ENCODE results near the gene ZSCAN20. TPM values are rescaled to one million over a fixed set of nuclear protein-coding genes. Genes with fewer than 3 reads are reported as not detected.
A peak's percentile ranks its signal among the peaks of the same experiment; 100 is the strongest.

The ZSCAN20 gene
- 1 to 10 TPM; 3.7 to 5.7 (median 4.7) TPM for total RNA-seq

DNA sequence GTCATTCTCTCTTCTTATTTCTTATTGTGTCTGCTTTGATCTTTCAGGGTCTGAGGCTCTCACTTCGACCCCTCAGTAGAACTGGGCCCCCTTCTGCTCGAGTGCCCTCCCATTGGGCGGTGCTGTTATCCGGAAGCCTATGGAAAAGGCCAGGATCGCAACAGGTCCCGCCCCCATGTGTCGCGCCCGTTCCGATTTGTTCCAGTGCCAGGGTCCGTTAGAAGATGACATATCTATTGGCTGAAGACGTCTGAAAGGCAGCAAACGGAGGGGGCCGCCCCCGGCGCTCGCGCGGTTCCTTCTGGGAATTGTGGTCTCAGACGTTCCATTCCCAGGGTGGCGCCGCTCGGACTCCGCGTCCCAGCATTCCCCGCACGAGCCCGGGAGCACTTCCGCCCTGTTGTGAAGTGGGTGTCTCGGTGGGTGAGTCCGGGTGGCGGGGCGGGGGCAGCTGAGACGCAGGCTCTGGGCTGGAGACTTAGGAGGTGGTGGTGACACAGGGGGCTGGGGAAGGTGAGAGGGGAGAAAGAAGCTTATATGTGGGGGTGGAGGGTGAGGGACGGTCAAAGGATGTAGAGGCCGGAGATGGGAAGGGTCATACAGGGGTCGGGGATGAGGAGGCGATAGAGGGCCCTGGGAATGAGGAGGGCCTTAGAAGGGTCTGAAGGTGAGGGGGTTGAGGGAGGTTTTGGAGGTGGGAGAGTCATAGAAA is at the start of gene ZSCAN20:
Gene ZSCAN20 (plus strand): TSS at position 377 of the 712 bp plus-strand sequence. CDS start 6,644 bp downstream, outside the sequence.
- 0 to 1% methylated on average over 15 to 32 of the region's 38 CpGs for WGBS, 2 donors (ENCODE audit: low coverage in 1 of 2)
- no peak for TF ChIP-seq EP300 (IDR thresholded peaks at IDR 0.05; ENCODE audit: low read depth)
- no peak for TF ChIP-seq CTCF (IDR thresholded peaks at IDR 0.05)
- TF ChIP-seq POLR2AphosphoS5 (IDR thresholded peaks at IDR 0.05) = peak; percentile 25 to 52 (median 41)
- peak; percentile 47 for TF ChIP-seq POLR2A (IDR thresholded peaks at IDR 0.05)
- H3K9me3 ChIP-seq = no peaks in the 10 kb centered on the region
- intact Hi-C loops (cut with DNase I; ENCODE audit: low total_unique reads) = no loop called here
- in situ Hi-C loops (cut with MboI; ENCODE audit: low pct_ligation_motif_present in 1 of 4, low pct_unique_long_range_greater_than_20kb in 1 of 4, low sequenced_read_pairs in 3 of 4) = loop anchor here in 2 of 4 donors (10.0 to 25.0 kb wide), 3 partner anchors 110 to 185 kb away; no protein-coding TSS in a partner anchor
- no peaks in the 10 kb centered on the region for H3K27me3 ChIP-seq
- H3K27ac ChIP-seq = peak within 1 kb of the TSS; percentile 69 to 88 (median 84)
- H3K4me1 ChIP-seq = peaks cover 5 to 30% (median 15%) of the 10 kb centered on the region in 4 donors
- no peaks in the 10 kb centered on the region for H3K36me3 ChIP-seq
- DNase-seq = peak; percentile 98
- H3K4me3 ChIP-seq = peak within 1 kb of the TSS; percentile 55 to 83 (median 72)

- Histone ChIP-seq H3K9me3 (no peaks in the 10 kb centered on the region), H3K27ac (no peak overlapping the region), H3K36me3 (no peaks in the 10 kb centered on the region), H3K4me1 (peaks cover 0 to 14% (median 4%) of the 10 kb centered on the region in 4 donors), H3K27me3 (peaks cover 19% of the 10 kb centered on the region), H3K4me3 (no peak overlapping the region)
- no peak for DNase-seq
- in situ Hi-C loops (cut with MboI; ENCODE audit: low pct_ligation_motif_present in 1 of 4, low pct_unique_long_range_greater_than_20kb in 1 of 4, low sequenced_read_pairs in 3 of 4) (no loop called here), intact Hi-C loops (cut with DNase I; ENCODE audit: low total_unique reads) (no loop called here)
- 77 to 82% methylated on average over 4 of the region's 4 CpGs for WGBS, 2 donors (ENCODE audit: low coverage in 1 of 2)
- TF ChIP-seq CTCF (IDR thresholded peaks at IDR 0.05) (no peak), EP300 (IDR thresholded peaks at IDR 0.05; ENCODE audit: low read depth) (no peak), POLR2A (IDR thresholded peaks at IDR 0.05) (no peak), POLR2AphosphoS5 (IDR thresholded peaks at IDR 0.05) (no peak)
Observed at GRCh38 chr1:33424205-33424604, 48.2 kb upstream of the ZSCAN20 start.

DNA sequence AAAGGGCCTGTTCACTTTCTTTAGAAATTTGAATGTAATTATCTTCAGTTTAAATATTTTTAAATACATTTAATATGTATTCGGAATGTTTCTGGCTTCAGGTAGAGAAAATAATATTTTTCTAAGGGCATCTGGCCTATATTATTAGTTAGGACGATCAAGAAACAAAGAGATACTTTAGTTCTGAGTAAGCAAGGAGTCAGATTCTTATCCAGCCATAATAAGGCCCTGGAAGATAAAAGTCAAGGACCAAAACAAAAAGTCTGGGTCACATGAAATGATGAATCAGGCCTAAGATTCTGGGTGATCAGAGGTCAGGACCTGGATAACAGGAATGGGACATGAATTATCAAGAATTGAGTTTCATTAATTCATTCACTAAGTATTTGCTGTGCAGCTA is 47.8 kb upstream of the ZSCAN20 start:
- WGBS, 2 donors (ENCODE audit: low coverage in 1 of 2) = 75 to 78% methylated on average over 2 of the region's 2 CpGs
- no peak for DNase-seq
- Histone ChIP-seq H3K36me3 (no peaks in the 10 kb centered on the region), H3K27me3 (peaks cover 23% of the 10 kb centered on the region), H3K4me3 (no peak overlapping the region), H3K27ac (no peak overlapping the region), H3K9me3 (no peaks in the 10 kb centered on the region), H3K4me1 (peaks cover 0 to 18% (median 6%) of the 10 kb centered on the region in 4 donors)
- in situ Hi-C loops (cut with MboI; ENCODE audit: low pct_ligation_motif_present in 1 of 4, low pct_unique_long_range_greater_than_20kb in 1 of 4, low sequenced_read_pairs in 3 of 4) (no loop called here), intact Hi-C loops (cut with DNase I; ENCODE audit: low total_unique reads) (no loop called here)
- TF ChIP-seq POLR2AphosphoS5 (IDR thresholded peaks at IDR 0.05) (no peak), POLR2A (IDR thresholded peaks at IDR 0.05) (no peak), EP300 (IDR thresholded peaks at IDR 0.05; ENCODE audit: low read depth) (no peak), CTCF (IDR thresholded peaks at IDR 0.05) (no peak)

GRCh38 chr1:33425900-33426299 is 46.5 kb upstream of the ZSCAN20 start:
- DNase-seq = no peak
- H3K4me1 ChIP-seq = peaks cover 0 to 26% (median 13%) of the 10 kb centered on the region in 4 donors
- H3K9me3 ChIP-seq = no peaks in the 10 kb centered on the region
- peaks cover 31% of the 10 kb centered on the region for H3K27me3 ChIP-seq
- no peak overlapping the region for H3K27ac ChIP-seq
- intact Hi-C loops (cut with DNase I; ENCODE audit: low total_unique reads) (no loop called here), in situ Hi-C loops (cut with MboI; ENCODE audit: low pct_ligation_motif_present in 1 of 4, low pct_unique_long_range_greater_than_20kb in 1 of 4, low sequenced_read_pairs in 3 of 4) (no loop called here)
- 75 to 100% methylated on average over 1 to 2 of the region's 2 CpGs for WGBS, 2 donors (ENCODE audit: low coverage in 1 of 2)
- no peak for TF ChIP-seq EP300 (IDR thresholded peaks at IDR 0.05; ENCODE audit: low read depth)
- no peak for TF ChIP-seq POLR2AphosphoS5 (IDR thresholded peaks at IDR 0.05)
- TF ChIP-seq CTCF (IDR thresholded peaks at IDR 0.05) = no peak
- no peak for TF ChIP-seq POLR2A (IDR thresholded peaks at IDR 0.05)
- no peak overlapping the region for H3K4me3 ChIP-seq
- H3K36me3 ChIP-seq = no peaks in the 10 kb centered on the region

All from transverse colon (tissue), 4 donors.